B cell (primary cell): ENCODE data around the gene HBA2. TPM values are rescaled to one million over a fixed set of nuclear protein-coding genes. Genes with fewer than 3 reads are reported as not detected.
"Not testable (repeated sequence)": the region's sequence is repeated elsewhere in the genome, so short reads cannot be mapped to it uniquely, and the experiment has no call there.

Experiments used
- ATAC-seq: fragments of 200-7000 bp; cut with Tn5 transposase; one replicate; pipeline ENCODE4 v1.10.0; 2021; ENCODE audit warnings: low read depth, mild to moderate bottlenecking, moderate number of reproducible peaks, moderate library complexity
- CTCF ChIA-PET: fragments of 350-600 bp; sonication (Branson Sonifier 250); formaldehyde crosslinking; loops from one replicate; lab custom pipeline; 2021; ENCODE audit warnings: antibody characterized with exemption, inconsistent platforms; lab: Charles Lee
- POLR2A ChIA-PET: fragments of 350-600 bp; sonication (Branson Sonifier 250); formaldehyde crosslinking; loops from one replicate; lab custom pipeline; 2021; ENCODE audit warnings: antibody characterized with exemption; lab: Charles Lee
- DNase-seq: peaks from one replicate; pipeline ENCODE4 v3.0.0; 2013
- H2AFZ ChIP-seq: 2 replicates; pipeline ENCODE4 v1.6.1; 2012; ENCODE audit warnings: mild to moderate bottlenecking, low read depth, low read length; ENCODE audit not compliant: insufficient read depth, poor library complexity, severe bottlenecking
- H3K27ac ChIP-seq, 2 donors: 1 replicate in 1 of 2; 2 replicates in 1 of 2; pipeline ENCODE4 v1.5.1; 2012 to 2013; ENCODE audit warnings: low read length in 2 of 2, mild to moderate bottlenecking in 2 of 2, moderate library complexity in 1 of 2
- H3K27me3 ChIP-seq, 4 experiments: fragments of 200-600 bp in 1 of 4; sonication (generic) in 1 of 4; replicated peaks in 1 of 4; 1 replicate in 2 of 4; 2 replicates in 2 of 4; pipeline versions ENCODE4 v1.6.1 to v1.7.0; 2013 to 2016; ENCODE audit warnings: low read length in 3 of 4, mild to moderate bottlenecking in 2 of 4, mixed read lengths in 1 of 4, moderate library complexity in 1 of 4; ENCODE audit not compliant: insufficient read depth in 4 of 4, control insufficient read depth in 3 of 4; ENCODE audit errors: control extremely low read depth in 1 of 4
- H3K36me3 ChIP-seq, 2 experiments: replicated peaks in 1 of 2; 1 replicate in 1 of 2; 2 replicates in 1 of 2; pipeline versions ENCODE4 v1.6.1 to v1.7.1; 2013; ENCODE audit warnings: low read length in 1 of 2; ENCODE audit not compliant: insufficient read depth in 2 of 2, control insufficient read depth in 1 of 2; ENCODE audit errors: control extremely low read depth in 1 of 2, extremely low read depth in 1 of 2
- H3K4me1 ChIP-seq, 2 donors: fragments of 200-600 bp in 1 of 2; sonication (generic) in 1 of 2; 1 replicate in 1 of 2; 2 replicates in 1 of 2; pipeline versions ENCODE4 v1.5.1 to v1.6.1; 2013 to 2017; ENCODE audit warnings: low read length in 2 of 2; ENCODE audit not compliant: control insufficient read depth in 2 of 2, insufficient read depth in 2 of 2
- H3K4me2 ChIP-seq: replicated peaks from 2 replicates; pipeline ENCODE3; 2012; ENCODE audit warnings: mild to moderate bottlenecking, low read depth, low read length; ENCODE audit not compliant: poor library complexity, severe bottlenecking
- H3K4me3 ChIP-seq, 5 experiments: fragments of 200-600 bp in 1 of 5; sonication (generic) in 1 of 5; 1 replicate in 3 of 5; 2 replicates in 2 of 5; pipeline versions ENCODE4 v1.5.1 to v1.7.0; 2011 to 2016; ENCODE audit warnings: low read length in 4 of 5, mild to moderate bottlenecking in 4 of 5, low read depth in 2 of 5, control low read depth in 1 of 5, moderate library complexity in 1 of 5; ENCODE audit not compliant: insufficient read depth in 1 of 5; ENCODE audit errors: control extremely low read depth in 1 of 5, extremely low read depth in 1 of 5
- H3K79me2 ChIP-seq: fragments of 200-600 bp; sonication (generic); one replicate; pipeline ENCODE4 v1.6.0; 2016; ENCODE audit warnings: low read length; ENCODE audit not compliant: control insufficient read depth, insufficient read depth
- H3K9ac ChIP-seq: fragments of 200-600 bp; sonication (generic); 2 replicates; pipeline ENCODE4 v1.6.1; 2017; ENCODE audit warnings: mild to moderate bottlenecking, low read length, moderate library complexity
- H3K9me3 ChIP-seq, 3 donors: one replicate each; pipeline versions ENCODE4 v1.6.1 to v1.7.1; 2013; ENCODE audit warnings: low read length in 2 of 3; ENCODE audit not compliant: control insufficient read depth in 2 of 3, insufficient read depth in 1 of 3; ENCODE audit errors: control extremely low read depth in 1 of 3
- H4K20me1 ChIP-seq: 2 replicates; pipeline ENCODE4 v1.6.0; 2012; ENCODE audit warnings: mild to moderate bottlenecking, low read length; ENCODE audit not compliant: insufficient read depth, control insufficient read depth, poor library complexity, severe bottlenecking
- H3K27ac Mint-ChIP-seq: one replicate; pipeline ENCODE4 v1.8.0; 2021; ENCODE audit warnings: mixed read lengths
- H3K27me3 Mint-ChIP-seq: one replicate; pipeline ENCODE4 v1.8.0; 2021; ENCODE audit warnings: mixed read lengths
- H3K4me1 Mint-ChIP-seq: one replicate; pipeline ENCODE4 v1.8.0; 2021; ENCODE audit warnings: mixed read lengths
- H3K4me3 Mint-ChIP-seq: one replicate; pipeline ENCODE4 v1.8.0; 2021; ENCODE audit warnings: mixed read lengths
- H3K9me3 Mint-ChIP-seq: one replicate; pipeline ENCODE4 v1.8.0; 2022; ENCODE audit warnings: mixed read lengths; ENCODE audit not compliant: insufficient read depth
- CTCF ChIP-seq: fragments of 200-600 bp; IDR thresholded peaks from one replicate; pipeline ENCODE4 v1.8.0; 2022; ENCODE audit warnings: antibody characterized with exemption, mild to moderate bottlenecking
- EZH2 ChIP-seq: IDR thresholded peaks from 2 replicates; pipeline ENCODE4 v1.6.1; 2012; ENCODE audit warnings: borderline replicate concordance, low read depth, mild to moderate bottlenecking, moderate library complexity, low read length; ENCODE audit not compliant: insufficient read depth, poor library complexity, severe bottlenecking
- whole genome bisulfite sequencing: methylation state at CpG from one replicate; pipeline ENCODE4 v1.1.5; 2013; ENCODE audit warnings: missing lambda C conversion rate; ENCODE audit not compliant: insufficient coverage; 5-methylcytosine and 5-hydroxymethylcytosine counted together
- intact Hi-C: fragments of 100-400 bp; cut with micrococcal nuclease; formaldehyde crosslinking; loops from one replicate; pipeline ENCODE4 v1.10.0; 2022
- polyA plus RNA-seq: library from polyadenylated mRNA; depleted of rRNA; stranded (reverse); fragments of >200 nt; gene quantifications from 2 replicates; pipeline ENCODE4 v1.2.3, GENCODE V29; 2012
- total RNA-seq, 2 donors: library from RNA; stranded (reverse); fragments of 120-200 nt in 1 of 2; gene quantifications; 1 replicate in 1 of 2; 2 replicates in 1 of 2; pipeline versions ENCODE4 v1.2.3 to v1.2.4, GENCODE V29; 2013 to 2022

Gene HBA2
- total and polyA plus RNA-seq, 2 donors (not counting 1 experiment from before 2014, with no cell fraction given) = 75.6 to 179 TPM

GRCh38 chr16:152141-153128 is 20.2 kb upstream of the HBA2 start, which contains the start of gene HBZ:
TSS of gene HBZ (plus strand) at chr16:152644. CDS start at chr16:152910, 266 bp downstream.
- ChIA-PET POLR2A (no interaction called here), CTCF (no interaction called here)
- ATAC-seq (no peak), DNase-seq (no peak)
- Histone ChIP-seq H3K27me3 (peaks cover 0 to 34% (median 14%) of the 10 kb centered on the region in 4 experiments), H3K4me3 (no peak within 1 kb of the TSS), H3K9ac (no peak within 1 kb of the TSS), H3K4me2 (no peak within 1 kb of the TSS), H3K27ac (no peak within 1 kb of the TSS), H2AFZ (no peak within 1 kb of the TSS), H3K79me2 (no peaks in the 10 kb centered on the region), H3K4me1 (peaks cover 8% of the 10 kb centered on the region in 2 donors), H3K9me3 (peaks cover 0 to 8% (median 0%) of the 10 kb centered on the region in 3 donors), H3K36me3 (no peaks in the 10 kb centered on the region), H4K20me1 (no peaks in the 10 kb centered on the region)
- Mint-ChIP-seq H3K9me3 (no peaks in the 10 kb centered on the region), H3K4me3 (peak within 1 kb of the TSS; percentile 46), H3K4me1 (peaks cover 9% of the 10 kb centered on the region), H3K27ac (peak within 1 kb of the TSS; percentile 70), H3K27me3 (peaks cover 29% of the 10 kb centered on the region)
- TF ChIP-seq CTCF (no peak), EZH2 (no peak)
- intact Hi-C loops = loop anchor here (1.0 kb wide), 1 partner anchor 10 kb away; no protein-coding TSS in a partner anchor
- WGBS = 67% methylated on average over 7 of the region's 17 CpGs

- Mint-ChIP-seq H3K4me3 (peak overlapping the region; percentile 46), H3K27me3 (peaks cover 34% of the 10 kb centered on the region), H3K27ac (peak overlapping the region; percentile 70)
- H3K4me1 ChIP-seq, H3K9me3 ChIP-seq, H3K4me1 Mint-ChIP-seq, CTCF ChIA-PET, DNase-seq, POLR2A ChIA-PET, H4K20me1 ChIP-seq, ATAC-seq, H3K27ac ChIP-seq, H3K36me3 ChIP-seq, H2AFZ ChIP-seq, H3K4me3 ChIP-seq, H3K9me3 Mint-ChIP-seq, H3K4me2 ChIP-seq, H3K79me2 ChIP-seq, H3K9ac ChIP-seq: not testable (repeated sequence)
- peaks cover 0 to 34% (median 14%) of the 10 kb centered on the region in 4 experiments for H3K27me3 ChIP-seq
- intact Hi-C loops = loop anchor here (1.0 kb wide), 1 partner anchor 9 kb away; no protein-coding TSS in a partner anchor
- WGBS = 100% methylated on average over 1 of the region's 6 CpGs
Observed at GRCh38 chr16:153129-153521, 19.6 kb upstream of the HBA2 start.

- H3K9me3 Mint-ChIP-seq, H3K36me3 ChIP-seq, H2AFZ ChIP-seq, H3K4me1 ChIP-seq, H3K9me3 ChIP-seq, H3K4me1 Mint-ChIP-seq, H3K4me3 Mint-ChIP-seq, H3K27ac Mint-ChIP-seq, H3K9ac ChIP-seq, H4K20me1 ChIP-seq, H3K4me2 ChIP-seq, DNase-seq, H3K27ac ChIP-seq, CTCF ChIA-PET, H3K4me3 ChIP-seq, POLR2A ChIA-PET, H3K79me2 ChIP-seq: not testable (repeated sequence)
- WGBS = no CpG with 5 or more reads among the region's 74 CpGs
- intact Hi-C loops = loop anchor here (1.0 kb wide), 1 partner anchor 9 kb away; no protein-coding TSS in a partner anchor
- H3K27me3 Mint-ChIP-seq = peaks cover 34% of the 10 kb centered on the region
- peaks cover 0 to 31% (median 14%) of the 10 kb centered on the region in 4 experiments for H3K27me3 ChIP-seq
- peak; percentile 62 for ATAC-seq
Observed at GRCh38 chr16:153550-154216, 19.0 kb upstream of the HBA2 start.
